GM21619 (cell line): ENCODE measurements around the gene BAHD1.

Experiments
- ATAC-seq: cut with Tn5 transposase; IDR thresholded peaks from one replicate; pipeline ENCODE4 v1.9.1; 2021; ENCODE audit not compliant: unreplicated experiment

Gene BAHD1

GRCh38 chr15:40464595-40465185, 23.9 kb downstream of the BAHD1 start:
- no peak for ATAC-seq

GRCh38 chr15:40465939-40466338, 25.2 kb downstream of the BAHD1 start:
- ATAC-seq, result no peak

- ATAC-seq, result no peak
Measured at GRCh38 chr15:40466426-40467260, 25.9 kb downstream of the BAHD1 start.

GRCh38 chr15:40467261-40467615, 26.5 kb downstream of the BAHD1 start:
- ATAC-seq, result no peak

- no peak for ATAC-seq
Measured at GRCh38 chr15:40468898-40469331, 28.2 kb downstream of the BAHD1 start.

- ATAC-seq, result no peak
Measured at GRCh38 chr15:40469776-40470390, 29.1 kb downstream of the BAHD1 start.

GRCh38 chr15:40470423-40471104, 29.8 kb downstream of the BAHD1 start, which contains the start of gene CHST14:
Gene CHST14 (plus strand): TSS chr15:40470984. CDS start chr15:40471214, 230 bp downstream.
- peak; percentile 63 for ATAC-seq

GRCh38 chr15:40471105-40471807, 30.5 kb downstream of the BAHD1 start:
- ATAC-seq, result peak; percentile 35

- ATAC-seq, result peak; percentile 18
Measured at GRCh38 chr15:40471808-40472150, 31.0 kb downstream of the BAHD1 start.

GRCh38 chr15:40472171-40472727, 31.5 kb downstream of the BAHD1 start:
- ATAC-seq, result no peak

GRCh38 chr15:40474581-40474980, 33.8 kb downstream of the BAHD1 start:
- ATAC-seq, result no peak

- no peak for ATAC-seq
Measured at GRCh38 chr15:40477642-40478327, 37.0 kb downstream of the BAHD1 start.

- no peak for ATAC-seq
Measured at GRCh38 chr15:40479024-40479423, 38.3 kb downstream of the BAHD1 start.

- ATAC-seq, result no peak
Measured at GRCh38 chr15:40481341-40482074, 40.8 kb downstream of the BAHD1 start.

- no peak for ATAC-seq
Measured at GRCh38 chr15:40483919-40484318, 43.2 kb downstream of the BAHD1 start.

- no peak for ATAC-seq
Measured at GRCh38 chr15:40486066-40486770, 45.5 kb downstream of the BAHD1 start.

- ATAC-seq, result no peak
Measured at GRCh38 chr15:40487816-40488682, 47.3 kb downstream of the BAHD1 start.
